Parathyroid adenoma (tissue), 2 donors: ENCODE results near the gene ENG.

Experiments used
- H2AFZ ChIP-seq: fragments of 300-600 bp; sonication (generic); one replicate; pipeline ENCODE4 v1.7.0; 2017; ENCODE audit warnings: antibody characterized with exemption, mild to moderate bottlenecking
- H3K27ac ChIP-seq: fragments of 300-600 bp; sonication (generic); one replicate; pipeline ENCODE4 v1.7.0; 2017
- H3K27me3 ChIP-seq: fragments of 300-600 bp; sonication (generic); one replicate; pipeline ENCODE4 v1.7.0; 2017; ENCODE audit warnings: low read length; ENCODE audit not compliant: control insufficient read depth, insufficient read depth
- H3K36me3 ChIP-seq: fragments of 300-600 bp; sonication (generic); one replicate; pipeline ENCODE4 v1.7.0; 2017; ENCODE audit warnings: low read length; ENCODE audit not compliant: control insufficient read depth, insufficient read depth
- H3K4me1 ChIP-seq: fragments of 300-600 bp; sonication (generic); one replicate; pipeline ENCODE4 v1.7.0; 2017; ENCODE audit warnings: control low read depth
- H3K4me2 ChIP-seq: fragments of 300-600 bp; sonication (generic); one replicate; pipeline ENCODE4 v1.7.0; 2017; ENCODE audit warnings: low read length
- H3K4me3 ChIP-seq: fragments of 300-600 bp; sonication (generic); one replicate; pipeline ENCODE4 v1.7.0; 2017; ENCODE audit warnings: low read depth, low read length
- H3K79me2 ChIP-seq: fragments of 300-600 bp; sonication (generic); one replicate; pipeline ENCODE4 v1.7.0; 2017; ENCODE audit warnings: control low read depth
- H3K9ac ChIP-seq: fragments of 300-600 bp; sonication (generic); one replicate; pipeline ENCODE4 v1.7.0; 2017; ENCODE audit warnings: mild to moderate bottlenecking
- H3K9me3 ChIP-seq: fragments of 300-600 bp; sonication (generic); one replicate; pipeline ENCODE4 v1.7.0; 2017; ENCODE audit warnings: low read length; ENCODE audit not compliant: control insufficient read depth
- CTCF ChIP-seq: fragments of 300-600 bp; sonication (generic); IDR thresholded peaks from one replicate; pipeline ENCODE4 v1.7.0; 2017; ENCODE audit warnings: antibody characterized with exemption, mild to moderate bottlenecking
- donor health status: primary hyperparathyroidism.

The ENG gene

GRCh38 chr9:127818574-127818973 lies 35.9 kb downstream of the ENG start:
- Histone ChIP-seq H3K79me2 (no peaks in the 10 kb centered on the region), H3K36me3 (no peaks in the 10 kb centered on the region), H3K27me3 (no peaks in the 10 kb centered on the region), H3K4me2 (no peak overlapping the region), H3K4me1 (no peaks in the 10 kb centered on the region), H3K9me3 (no peaks in the 10 kb centered on the region), H2AFZ (no peak overlapping the region), H3K27ac (no peak overlapping the region), H3K4me3 (no peak overlapping the region), H3K9ac (no peak overlapping the region)
- TF ChIP-seq CTCF: no peak

- H3K36me3 ChIP-seq: no peaks in the 10 kb centered on the region
- no peak overlapping the region for H3K27ac ChIP-seq
Observed at GRCh38 chr9:127817881-127818434, 36.5 kb downstream of the ENG start.

GRCh38 chr9:127816728-127817127 lies 37.7 kb downstream of the ENG start:
- no peak overlapping the region for H2AFZ ChIP-seq
- no peak for TF ChIP-seq CTCF
- no peak overlapping the region for H3K4me3 ChIP-seq
- H3K36me3 ChIP-seq: no peaks in the 10 kb centered on the region
- no peaks in the 10 kb centered on the region for H3K27me3 ChIP-seq
- no peak overlapping the region for H3K4me2 ChIP-seq
- H3K4me1 ChIP-seq: no peaks in the 10 kb centered on the region
- no peaks in the 10 kb centered on the region for H3K9me3 ChIP-seq
- no peak overlapping the region for H3K27ac ChIP-seq
- H3K79me2 ChIP-seq: no peaks in the 10 kb centered on the region
- no peak overlapping the region for H3K9ac ChIP-seq

More at GRCh38 chr9:127817881-127818434, 36.5 kb downstream of the ENG start:
- no peaks in the 10 kb centered on the region for H3K9me3 ChIP-seq
- no peaks in the 10 kb centered on the region for H3K27me3 ChIP-seq
- H2AFZ ChIP-seq: no peak overlapping the region
- no peak overlapping the region for H3K4me3 ChIP-seq
- no peaks in the 10 kb centered on the region for H3K4me1 ChIP-seq
- H3K4me2 ChIP-seq: no peak overlapping the region
- no peaks in the 10 kb centered on the region for H3K79me2 ChIP-seq
- no peak for TF ChIP-seq CTCF
- H3K9ac ChIP-seq: no peak overlapping the region

- Histone ChIP-seq H3K4me2 (no peak overlapping the region), H3K36me3 (no peaks in the 10 kb centered on the region), H2AFZ (no peak overlapping the region), H3K79me2 (no peaks in the 10 kb centered on the region), H3K4me1 (no peaks in the 10 kb centered on the region), H3K27ac (no peak overlapping the region), H3K9me3 (no peaks in the 10 kb centered on the region), H3K9ac (no peak overlapping the region), H3K27me3 (no peaks in the 10 kb centered on the region), H3K4me3 (no peak overlapping the region)
- no peak for TF ChIP-seq CTCF
Observed at GRCh38 chr9:127816362-127816725, 38.1 kb downstream of the ENG start.
